Measurements from ENCODE around the gene ZBTB4.

DNA sequence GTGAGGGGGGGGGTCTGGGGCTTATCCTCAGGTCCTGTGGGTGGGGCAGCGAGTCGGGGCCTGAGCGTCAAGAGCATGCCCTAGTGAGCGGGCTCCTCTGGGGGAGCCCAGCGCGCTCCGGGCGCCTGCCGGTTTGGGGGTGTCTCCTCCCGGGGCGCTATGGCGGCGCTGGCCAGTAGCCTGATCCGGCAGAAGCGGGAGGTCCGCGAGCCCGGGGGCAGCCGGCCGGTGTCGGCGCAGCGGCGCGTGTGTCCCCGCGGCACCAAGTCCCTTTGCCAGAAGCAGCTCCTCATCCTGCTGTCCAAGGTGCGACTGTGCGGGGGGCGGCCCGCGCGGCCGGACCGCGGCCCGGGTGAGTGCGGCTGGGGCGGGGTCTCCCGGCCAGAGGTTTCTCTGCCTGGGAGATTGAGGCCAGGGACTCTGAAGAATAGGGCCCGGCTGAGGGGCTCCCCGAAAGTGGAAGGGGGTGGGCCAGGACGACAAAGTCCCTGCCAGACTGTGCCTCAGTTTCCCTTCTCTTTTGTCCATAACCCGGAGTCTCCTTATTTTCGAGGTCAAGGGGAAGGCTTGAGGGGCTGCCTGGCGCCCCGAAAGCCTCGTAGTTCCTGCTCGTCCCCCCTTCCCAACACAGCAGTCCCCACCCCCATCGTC, 39.8 kb downstream of the ZBTB4 start, which contains the start of gene FGF11:
- TF ChIP-seq ZNF274 (IDR thresholded peaks at IDR 0.05; ENCODE audit: low read depth, low read length): no peak
- no peak for TF ChIP-seq YY1 (IDR thresholded peaks at IDR 0.05; ENCODE audit: insufficient read depth, insufficient read length)
- TF ChIP-seq SUZ12 (IDR thresholded peaks at IDR 0.05; ENCODE audit: extremely low read depth, insufficient read depth, insufficient read length): no peak
